K562 (cell line): ENCODE data around the gene BEST2. TPM values are rescaled to one million over a fixed set of nuclear protein-coding genes. Genes with fewer than 3 reads are reported as not detected.

ENCODE experiments used
- ATAC-seq: fragments of 200-7000 bp; cut with Tn5 transposase; 3 replicates; pipeline ENCODE4 v1.9.1; 2020; ENCODE audit warnings: moderate library complexity
- BruUV-seq: library from RNA; stranded (reverse); fragments of 400-500 nt; replicated peaks from 2 replicates; lab custom pipeline; 2021; lab: Mats Ljungman, UMichigan
- CTCF ChIA-PET: fragments of 300-600 bp; formaldehyde crosslinking; extraction: SDS; loops from one replicate; lab custom pipeline; 2021; ENCODE audit warnings: low intra/inter-chr PET ratio; lab: Yijun Ruan, JAX
- POLR2A ChIA-PET: fragments of 300-600, 350-650 bp; sonication (Branson Sonifier 250); formaldehyde crosslinking; extraction: SDS; loops from one replicate; lab custom pipeline; 2021; ENCODE audit warnings: antibody characterized with exemption, inconsistent platforms; lab: Yijun Ruan, JAX
- DNase-seq, 4 experiments: peaks; one replicate each; pipeline versions ENCODE4 v3.0.0 to v3.0.0-alpha.2; 2011 to 2018; ENCODE audit warnings: low spot score in 3 of 4, mixed read lengths in 3 of 4; ENCODE audit errors: extremely low read depth in 1 of 4
- FAIRE-seq: peaks from 2 replicates; lab custom pipeline; 2011; peaks lifted over from hg19 to GRCh38; lab: Jason Lieb, UNC
- H2AFZ ChIP-seq: 2 replicates; pipeline ENCODE4 v1.6.0; 2011; ENCODE audit warnings: low read depth, low read length, control low read depth, inconsistent platforms
- H3K27ac ChIP-seq: fragments of 200-600 bp; 3 replicates; pipeline ENCODE4 v1.8.0; 2011; ENCODE audit warnings: low read depth, mild to moderate bottlenecking, control low read depth, inconsistent platforms, low read length, moderate library complexity, mixed read lengths; ENCODE audit errors: extremely low read depth
- H3K27me3 ChIP-seq, 2 experiments: fragments of 300-600 bp in 1 of 2; 2 replicates in 1 of 2; 3 replicates in 1 of 2; pipeline versions ENCODE4 v1.6.0 to v1.8.0; 2011; ENCODE audit warnings: inconsistent platforms in 2 of 2, low read length in 2 of 2, mild to moderate bottlenecking in 1 of 2, mixed read lengths in 1 of 2, moderate library complexity in 1 of 2; ENCODE audit not compliant: control insufficient read depth in 2 of 2, insufficient read depth in 2 of 2
- H3K36me3 ChIP-seq: fragments of 300-600 bp; 3 replicates; pipeline ENCODE4 v1.8.0; 2011; ENCODE audit warnings: mild to moderate bottlenecking, low read length, inconsistent platforms; ENCODE audit not compliant: control insufficient read depth, insufficient read depth
- H3K4me1 ChIP-seq, 2 experiments: fragments of 200-600 bp in 1 of 2; replicated peaks in 1 of 2; 2 replicates in 1 of 2; 3 replicates in 1 of 2; pipeline versions ENCODE4 v1.5.1 to v1.8.0; 2011; ENCODE audit warnings: inconsistent platforms in 2 of 2, low read length in 2 of 2, mild to moderate bottlenecking in 1 of 2, mixed read lengths in 1 of 2, moderate library complexity in 1 of 2; ENCODE audit not compliant: control insufficient read depth in 2 of 2, insufficient read depth in 2 of 2
- H3K4me2 ChIP-seq: 2 replicates; pipeline ENCODE4 v1.6.1; 2011; ENCODE audit warnings: low read length, control low read depth, inconsistent platforms, mixed read lengths; ENCODE audit not compliant: insufficient read depth
- H3K4me3 ChIP-seq: fragments of 200-600 bp; sonication (generic), shearing (Covaris generic); 2 replicates; pipeline ENCODE4 v1.5.1; 2016; ENCODE audit warnings: control low read depth, inconsistent platforms
- H3K79me2 ChIP-seq: fragments of 200-600 bp; 3 replicates; pipeline ENCODE4 v1.8.0; 2011; ENCODE audit warnings: low read length, inconsistent platforms; ENCODE audit not compliant: control insufficient read depth, insufficient read depth
- H3K9ac ChIP-seq, 2 experiments: 2 replicates each; pipeline versions ENCODE4 v1.6.0 to v1.6.1; 2011; ENCODE audit warnings: low read depth in 2 of 2, low read length in 2 of 2, control low read depth in 1 of 2, inconsistent platforms in 1 of 2, mild to moderate bottlenecking in 1 of 2, mixed read lengths in 1 of 2; ENCODE audit not compliant: insufficient read depth in 1 of 2
- H3K9me1 ChIP-seq: one replicate; pipeline ENCODE4 v1.6.0; 2011; ENCODE audit warnings: inconsistent platforms, mild to moderate bottlenecking, low read length, moderate library complexity; ENCODE audit not compliant: control insufficient read depth, insufficient read depth
- H3K9me3 ChIP-seq: replicated peaks from 2 replicates; pipeline ENCODE4 v1.5.1; 2011; ENCODE audit warnings: low read depth, low read length, inconsistent platforms; ENCODE audit not compliant: control insufficient read depth, insufficient read depth
- H4K20me1 ChIP-seq: replicated peaks from 2 replicates; pipeline ENCODE4 v1.6.1; 2011; ENCODE audit warnings: low read length, inconsistent platforms, mixed read lengths; ENCODE audit not compliant: control insufficient read depth, insufficient read depth
- CBX5 ChIP-seq: IDR thresholded peaks from 2 replicates; pipeline ENCODE4 v1.6.1; 2014; ENCODE audit warnings: low read depth, borderline replicate concordance
- HDAC8 ChIP-seq: fragments of 450-650 bp; IDR thresholded peaks from 2 replicates; pipeline ENCODE4 v1.6.1; 2016; ENCODE audit warnings: mild to moderate bottlenecking, missing genetic modification characterization, moderate library complexity, missing compliant biosample characterization
- HMGN3 ChIP-seq: IDR thresholded peaks from 2 replicates; pipeline ENCODE4 v1.6.1; 2011; ENCODE audit warnings: borderline replicate concordance, low read depth, mild to moderate bottlenecking, mixed read lengths, low read length; ENCODE audit not compliant: insufficient read length; ENCODE audit errors: extremely low read depth
- MAX ChIP-seq: sonication (generic); formaldehyde crosslinking; IDR thresholded peaks from 2 replicates; pipeline ENCODE4 v1.9.0; 2022; ENCODE audit warnings: mild to moderate bottlenecking, missing genetic modification reagents
- MECOM ChIP-seq: fragments of 250-450 bp; sonication (Bioruptor Pico); IDR thresholded peaks from 2 replicates; pipeline ENCODE4 v1.8.0; 2022; ENCODE audit warnings: inconsistent platforms
- NR4A1 ChIP-seq, 2 experiments: fragments of 250-450 bp in 1 of 2; fragments of 450-650 bp in 1 of 2; sonication (Bioruptor Pico) in 1 of 2; IDR thresholded peaks; 2 replicates each; pipeline versions ENCODE4 v1.4.0 to v1.6.1; 2016 to 2020; ENCODE audit warnings: mild to moderate bottlenecking in 2 of 2, missing compliant biosample characterization in 1 of 2, missing genetic modification characterization in 1 of 2, moderate library complexity in 1 of 2
- POLR2G ChIP-seq: fragments of 200-400 bp; formaldehyde crosslinking; IDR thresholded peaks from 2 replicates; pipeline ENCODE4 v1.6.1; 2017; ENCODE audit warnings: low read depth, mild to moderate bottlenecking, antibody characterized with exemption, low read length, moderate library complexity
- SPI1 ChIP-seq: IDR thresholded peaks from 2 replicates; pipeline ENCODE4 v1.6.1; 2011; ENCODE audit warnings: low read depth, low read length, control low read depth, borderline replicate concordance
- TCF15 ChIP-seq: fragments of 250-450 bp; sonication (Bioruptor Pico); IDR thresholded peaks from 2 replicates; pipeline ENCODE4 v1.8.0; 2022; ENCODE audit warnings: moderate library complexity, mild to moderate bottlenecking, inconsistent platforms
- ZBED1 ChIP-seq: IDR thresholded peaks from 2 replicates; pipeline ENCODE4 v1.6.1; 2014
- ZBTB12 ChIP-seq: fragments of 250-450 bp; sonication (Bioruptor Pico); IDR thresholded peaks from 2 replicates; pipeline ENCODE4 v1.4.0; 2020
- ZBTB7A ChIP-seq: IDR thresholded peaks from 2 replicates; pipeline ENCODE4 v1.6.1; 2011; ENCODE audit warnings: low read depth, mild to moderate bottlenecking, low read length, moderate library complexity, borderline replicate concordance; ENCODE audit not compliant: control insufficient read depth
- WGBS: fragments of 100-300 bp; shearing (Covaris generic); methylation state at CpG from one replicate; pipeline ENCODE4 v1.1.6; 2016; ENCODE audit warnings: low coverage, mixed read lengths; ENCODE audit not compliant: insufficient coverage; ENCODE audit errors: missing lambda C conversion rate; 5-methylcytosine and 5-hydroxymethylcytosine counted together
- in situ Hi-C: fragments of 300-500 bp; cut with MboI; formaldehyde crosslinking; loops from 4 replicates; pipeline ENCODE4 v1.15.0; 2018; ENCODE audit warnings: inconsistent platforms, mixed read lengths
- intact Hi-C: fragments of 100-400 bp; cut with micrococcal nuclease; formaldehyde crosslinking; loops from 2 replicates; pipeline ENCODE4 v1.14.2; 2022
- polyA plus RNA-seq, 8 experiments: library from polyadenylated mRNA; depleted of rRNA in 4 of 8; stranded (reverse) in 5 of 8; unstranded in 3 of 8; fragments of >200 nt; fragmentation: Nextera tagmentation in 2 of 8; fragmentation: Illumina TruSeq in 1 of 8; extraction: Ambion mirVana in 2 of 8; extraction: Trizol in 1 of 8; gene quantifications; 2 replicates each; pipeline versions ENCODE4 v1.2.1 to v1.2.3, GENCODE V29; 2011 to 2014; ENCODE audit warnings: inconsistent platforms in 1 of 8, missing spikeins in 1 of 8
- total RNA-seq, 7 experiments: library from RNA; depleted of rRNA in 6 of 7; stranded (reverse); fragments of >200 nt in 6 of 7; fragmentation: Illumina TruSeq in 2 of 7; extraction: Trizol in 2 of 7; gene quantifications; 2 replicates each; pipeline versions ENCODE4 v1.2.1 to v1.2.3, GENCODE V29; 2011 to 2021; ENCODE audit warnings: low replicate concordance in 1 of 7
- TF ChIP-seq, protein P1 (sequence below): fragments of 450-650 bp; conservative IDR thresholded peaks from 2 replicates; pipeline ENCODE4 v1.6.1; 2016; ENCODE audit warnings: missing genetic modification characterization, low read depth, mild to moderate bottlenecking, missing compliant biosample characterization, moderate library complexity
- TF ChIP-seq, protein P2 (sequence below): fragments of 250-450 bp; sonication (Bioruptor Pico); IDR thresholded peaks from 2 replicates; pipeline ENCODE4 v1.4.0; 2020; ENCODE audit warnings: mild to moderate bottlenecking, moderate library complexity

The BEST2 gene
- total and polyA plus RNA-seq, 9 of the 15 experiments (the other 6 are each of a cell fraction or from before 2014, with no cell fraction given): not detected

- FAIRE-seq (no peak), ATAC-seq (no peak), DNase-seq (no peak)
- Histone ChIP-seq H4K20me1 (no peaks in the 10 kb centered on the region), H3K9me3 (no peaks in the 10 kb centered on the region), H3K4me1 (peaks cover 76 to 86% of the 10 kb centered on the region in 2 experiments), H3K9ac (peak overlapping the region in 1 of 2 experiments; percentile 79; a peak in 3 of 4 replicates), H3K9me1 (no peaks in the 10 kb centered on the region), H3K4me2 (no peak overlapping the region), H3K27ac (peak overlapping the region; percentile 45; the same call in 2 of the 3 replicates), H3K27me3 (no peaks in the 10 kb centered on the region), H3K4me3 (no peak overlapping the region), H3K36me3 (no peaks in the 10 kb centered on the region), H3K79me2 (peaks cover 11% of the 10 kb centered on the region; the same call in 2 of the 3 replicates), H2AFZ (0 out of 2 replicates have a peak overlapping the region, but pooled peaks have one; percentile 10)
- ChIA-PET POLR2A (no interaction called here), CTCF (interaction anchor here (1.6 kb wide), 1 partner anchor 11 kb away, joined by 5 read pairs; the partner anchor contains the start of gene HOOK2)
- intact Hi-C loops: no loop called here
- in situ Hi-C loops: no loop called here
- no TSS peak for BruUV-seq
- 63% methylated on average over 16 of the region's 18 CpGs for WGBS
- TF ChIP-seq CBX5 (no peak), MAX (no peak), POLR2G (peak; percentile 58; the same call in 1 of the 2 replicates), SPI1 (0 out of 2 replicates have a peak, but pooled peaks have one; percentile 1), MECOM (CRISPR knock-in tag) (no peak), ZBED1 (no peak), HDAC8 (tag) (no peak), NR4A1 (CRISPR knock-in tag; IDR thresholded peaks at IDR 0.05) (no peak), NR4A1 (tag; IDR thresholded peaks at IDR 0.05) (0 out of 2 replicates have a peak, but pooled peaks have one; percentile 26), TCF15 (CRISPR knock-in tag) (0 out of 2 replicates have a peak, but pooled peaks have one; percentile 2), ZBTB7A (peak; percentile 37; the same call in 1 of the 2 replicates), HMGN3 (peak; percentile 8), ZBTB12 (CRISPR knock-in tag) (no peak)
- TF ChIP-seq, protein P1, sequence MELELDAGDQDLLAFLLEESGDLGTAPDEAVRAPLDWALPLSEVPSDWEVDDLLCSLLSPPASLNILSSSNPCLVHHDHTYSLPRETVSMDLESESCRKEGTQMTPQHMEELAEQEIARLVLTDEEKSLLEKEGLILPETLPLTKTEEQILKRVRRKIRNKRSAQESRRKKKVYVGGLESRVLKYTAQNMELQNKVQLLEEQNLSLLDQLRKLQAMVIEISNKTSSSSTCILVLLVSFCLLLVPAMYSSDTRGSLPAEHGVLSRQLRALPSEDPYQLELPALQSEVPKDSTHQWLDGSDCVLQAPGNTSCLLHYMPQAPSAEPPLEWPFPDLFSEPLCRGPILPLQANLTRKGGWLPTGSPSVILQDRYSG: no peak
- TF ChIP-seq, protein P2, sequence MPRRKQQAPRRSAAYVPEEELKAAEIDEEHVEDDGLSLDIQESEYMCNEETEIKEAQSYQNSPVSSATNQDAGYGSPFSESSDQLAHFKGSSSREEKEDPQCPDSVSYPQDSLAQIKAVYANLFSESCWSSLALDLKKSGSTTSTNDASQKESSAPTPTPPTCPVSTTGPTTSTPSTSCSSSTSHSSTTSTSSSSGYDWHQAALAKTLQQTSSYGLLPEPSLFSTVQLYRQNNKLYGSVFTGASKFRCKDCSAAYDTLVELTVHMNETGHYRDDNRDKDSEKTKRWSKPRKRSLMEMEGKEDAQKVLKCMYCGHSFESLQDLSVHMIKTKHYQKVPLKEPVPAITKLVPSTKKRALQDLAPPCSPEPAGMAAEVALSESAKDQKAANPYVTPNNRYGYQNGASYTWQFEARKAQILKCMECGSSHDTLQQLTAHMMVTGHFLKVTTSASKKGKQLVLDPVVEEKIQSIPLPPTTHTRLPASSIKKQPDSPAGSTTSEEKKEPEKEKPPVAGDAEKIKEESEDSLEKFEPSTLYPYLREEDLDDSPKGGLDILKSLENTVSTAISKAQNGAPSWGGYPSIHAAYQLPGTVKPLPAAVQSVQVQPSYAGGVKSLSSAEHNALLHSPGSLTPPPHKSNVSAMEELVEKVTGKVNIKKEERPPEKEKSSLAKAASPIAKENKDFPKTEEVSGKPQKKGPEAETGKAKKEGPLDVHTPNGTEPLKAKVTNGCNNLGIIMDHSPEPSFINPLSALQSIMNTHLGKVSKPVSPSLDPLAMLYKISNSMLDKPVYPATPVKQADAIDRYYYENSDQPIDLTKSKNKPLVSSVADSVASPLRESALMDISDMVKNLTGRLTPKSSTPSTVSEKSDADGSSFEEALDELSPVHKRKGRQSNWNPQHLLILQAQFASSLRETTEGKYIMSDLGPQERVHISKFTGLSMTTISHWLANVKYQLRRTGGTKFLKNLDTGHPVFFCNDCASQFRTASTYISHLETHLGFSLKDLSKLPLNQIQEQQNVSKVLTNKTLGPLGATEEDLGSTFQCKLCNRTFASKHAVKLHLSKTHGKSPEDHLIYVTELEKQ (CRISPR knock-in tag): no peak
Observed at GRCh38 chr19:12786141-12786870, 34.7 kb downstream of the BEST2 start.
